ENCODE data around the gene SWSAP1.

Gene SWSAP1

DNA sequence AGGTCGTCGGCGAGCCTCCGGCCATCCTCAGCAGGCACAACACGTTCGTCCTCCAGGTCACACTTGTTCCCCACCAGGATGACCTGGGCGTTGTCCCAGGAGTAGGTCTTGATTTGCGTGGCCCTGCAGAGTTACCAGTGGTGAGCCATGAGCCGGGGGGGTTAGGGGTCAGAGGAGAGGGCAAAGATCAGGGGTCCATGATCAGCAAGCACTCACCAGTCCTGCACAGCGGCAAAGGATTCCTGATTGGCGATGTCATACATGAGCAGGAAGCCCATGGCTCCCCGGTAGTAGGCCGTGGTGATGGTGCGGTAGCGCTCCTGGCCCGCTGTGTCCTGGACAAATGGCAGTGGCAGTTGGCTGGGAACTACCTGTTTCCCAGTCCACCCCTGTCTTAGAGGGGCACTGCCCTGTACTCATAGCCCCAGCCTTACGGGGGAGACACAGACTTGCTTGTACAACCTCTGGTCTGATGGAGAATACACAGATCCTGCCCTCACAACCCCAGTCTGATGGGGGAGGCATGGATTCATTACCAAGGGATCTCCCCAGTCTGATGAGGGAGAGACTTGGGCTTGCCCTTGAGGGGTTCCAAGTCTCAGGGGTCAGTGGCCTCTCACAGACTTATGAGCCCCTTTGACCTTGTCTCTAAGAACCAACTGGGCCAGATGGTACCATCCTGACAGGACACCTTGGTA, 38.9 kb upstream of the SWSAP1 start:
- Histone ChIP-seq H3K9ac (ENCODE audit: low read length) (no peak overlapping the region), H3K27me3 (ENCODE audit: insufficient read depth, low read length) (no peaks in the 10 kb centered on the region), H3K36me3 (ENCODE audit: insufficient read depth, low read length) (peaks cover 10% of the 10 kb centered on the region), H3K79me2 (ENCODE audit: insufficient read depth, low read length) (no peaks in the 10 kb centered on the region), H3K27ac (ENCODE audit: low read depth, low read length, poor library complexity, severe bottlenecking) (no peak overlapping the region), H2AFZ (ENCODE audit: low read length) (no peak overlapping the region), H3F3A (ENCODE audit: insufficient read depth, low read length) (no peaks in the 10 kb centered on the region), H3K4me1 (ENCODE audit: insufficient read depth, low read length, severe bottlenecking) (peaks cover 6% of the 10 kb centered on the region), H4K20me1 (ENCODE audit: insufficient read depth, low read length) (no peaks in the 10 kb centered on the region), H3K9me2 (ENCODE audit: low read depth, low read length) (no peaks in the 10 kb centered on the region), H3K9me3 (ENCODE audit: low read length) (no peaks in the 10 kb centered on the region), H3K4me2 (ENCODE audit: low read length) (no peak overlapping the region), H3K4me3 (ENCODE audit: low read depth, low read length, poor library complexity, severe bottlenecking) (no peak overlapping the region)
- TF ChIP-seq EZH2 (IDR thresholded peaks at IDR 0.05; ENCODE audit: borderline replicate concordance, low read length): no peak
- TF ChIP-seq, protein P1, sequence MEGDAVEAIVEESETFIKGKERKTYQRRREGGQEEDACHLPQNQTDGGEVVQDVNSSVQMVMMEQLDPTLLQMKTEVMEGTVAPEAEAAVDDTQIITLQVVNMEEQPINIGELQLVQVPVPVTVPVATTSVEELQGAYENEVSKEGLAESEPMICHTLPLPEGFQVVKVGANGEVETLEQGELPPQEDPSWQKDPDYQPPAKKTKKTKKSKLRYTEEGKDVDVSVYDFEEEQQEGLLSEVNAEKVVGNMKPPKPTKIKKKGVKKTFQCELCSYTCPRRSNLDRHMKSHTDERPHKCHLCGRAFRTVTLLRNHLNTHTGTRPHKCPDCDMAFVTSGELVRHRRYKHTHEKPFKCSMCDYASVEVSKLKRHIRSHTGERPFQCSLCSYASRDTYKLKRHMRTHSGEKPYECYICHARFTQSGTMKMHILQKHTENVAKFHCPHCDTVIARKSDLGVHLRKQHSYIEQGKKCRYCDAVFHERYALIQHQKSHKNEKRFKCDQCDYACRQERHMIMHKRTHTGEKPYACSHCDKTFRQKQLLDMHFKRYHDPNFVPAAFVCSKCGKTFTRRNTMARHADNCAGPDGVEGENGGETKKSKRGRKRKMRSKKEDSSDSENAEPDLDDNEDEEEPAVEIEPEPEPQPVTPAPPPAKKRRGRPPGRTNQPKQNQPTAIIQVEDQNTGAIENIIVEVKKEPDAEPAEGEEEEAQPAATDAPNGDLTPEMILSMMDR (IDR thresholded peaks at IDR 0.05; ENCODE audit: low read length): no peak

GRCh38 chr19:11337080-11337479, 37.4 kb upstream of the SWSAP1 start:
- Histone ChIP-seq H3K27ac (ENCODE audit: low read depth, low read length, poor library complexity, severe bottlenecking) (no peak overlapping the region), H3K9me2 (ENCODE audit: low read depth, low read length) (no peaks in the 10 kb centered on the region), H3K27me3 (ENCODE audit: insufficient read depth, low read length) (no peaks in the 10 kb centered on the region), H3K36me3 (ENCODE audit: insufficient read depth, low read length) (peaks cover 16% of the 10 kb centered on the region), H3F3A (ENCODE audit: insufficient read depth, low read length) (no peaks in the 10 kb centered on the region), H2AFZ (ENCODE audit: low read length) (no peak overlapping the region), H3K9me3 (ENCODE audit: low read length) (no peaks in the 10 kb centered on the region), H3K79me2 (ENCODE audit: insufficient read depth, low read length) (no peaks in the 10 kb centered on the region), H3K4me2 (ENCODE audit: low read length) (no peak overlapping the region), H3K4me1 (ENCODE audit: insufficient read depth, low read length, severe bottlenecking) (peaks cover 6% of the 10 kb centered on the region), H4K20me1 (ENCODE audit: insufficient read depth, low read length) (no peaks in the 10 kb centered on the region), H3K4me3 (ENCODE audit: low read depth, low read length, poor library complexity, severe bottlenecking) (no peak overlapping the region), H3K9ac (ENCODE audit: low read length) (no peak overlapping the region)
- TF ChIP-seq EZH2 (IDR thresholded peaks at IDR 0.05; ENCODE audit: borderline replicate concordance, low read length): no peak
- TF ChIP-seq, protein P1 (IDR thresholded peaks at IDR 0.05; ENCODE audit: low read length): no peak

GRCh38 chr19:11338121-11338520, 36.3 kb upstream of the SWSAP1 start:
- Histone ChIP-seq H3K79me2 (ENCODE audit: insufficient read depth, low read length) (no peaks in the 10 kb centered on the region), H3K4me1 (ENCODE audit: insufficient read depth, low read length, severe bottlenecking) (peaks cover 6% of the 10 kb centered on the region), H4K20me1 (ENCODE audit: insufficient read depth, low read length) (no peaks in the 10 kb centered on the region), H3K27me3 (ENCODE audit: insufficient read depth, low read length) (no peaks in the 10 kb centered on the region), H3K9me3 (ENCODE audit: low read length) (no peaks in the 10 kb centered on the region), H3K9me2 (ENCODE audit: low read depth, low read length) (no peaks in the 10 kb centered on the region), H3F3A (ENCODE audit: insufficient read depth, low read length) (no peaks in the 10 kb centered on the region), H3K27ac (ENCODE audit: low read depth, low read length, poor library complexity, severe bottlenecking) (no peak overlapping the region), H3K9ac (ENCODE audit: low read length) (no peak overlapping the region), H3K4me3 (ENCODE audit: low read depth, low read length, poor library complexity, severe bottlenecking) (no peak overlapping the region), H2AFZ (ENCODE audit: low read length) (no peak overlapping the region), H3K4me2 (ENCODE audit: low read length) (no peak overlapping the region), H3K36me3 (ENCODE audit: insufficient read depth, low read length) (peaks cover 21% of the 10 kb centered on the region)
- TF ChIP-seq, protein P1 (IDR thresholded peaks at IDR 0.05; ENCODE audit: low read length): no peak
- no peak for TF ChIP-seq EZH2 (IDR thresholded peaks at IDR 0.05; ENCODE audit: borderline replicate concordance, low read length)
